KG1 (cell line): ENCODE measurements around the gene NENF.
A peak's percentile ranks its signal among the peaks of the same experiment; 100 is the strongest.
"Not testable (repeated sequence)": the region's sequence is repeated elsewhere in the genome, so short reads cannot be mapped to it uniquely, and the experiment has no call there.

Experiments used
- DNase-seq: peaks from one replicate; lab custom pipeline; 2025; lab: John Stamatoyannopoulos, UW

The NENF gene

GRCh38 chr1:212460376-212460775 is 27.7 kb downstream of the NENF start:
- DNase-seq: no peak

- no peak for DNase-seq
Observed at GRCh38 chr1:212461916-212462660, 29.4 kb downstream of the NENF start.

- no peak for DNase-seq
Observed at GRCh38 chr1:212463565-212464285, 31.0 kb downstream of the NENF start.

GRCh38 chr1:212465311-212465710 is 32.6 kb downstream of the NENF start:
- DNase-seq: no peak

- no peak for DNase-seq
Observed at GRCh38 chr1:212466437-212466836, 33.7 kb downstream of the NENF start.

GRCh38 chr1:212466898-212467650 is 34.4 kb downstream of the NENF start:
- no peak for DNase-seq

GRCh38 chr1:212467843-212468482 is 35.2 kb downstream of the NENF start:
- DNase-seq: no peak

GRCh38 chr1:212470059-212470458 is 37.3 kb downstream of the NENF start:
- no peak for DNase-seq

- DNase-seq: no peak
Observed at GRCh38 chr1:212471286-212471685, 38.6 kb downstream of the NENF start.

- DNase-seq: no peak
Observed at GRCh38 chr1:212471891-212472675, 39.4 kb downstream of the NENF start.

- DNase-seq: no peak
Observed at GRCh38 chr1:212473729-212474128, 41.0 kb downstream of the NENF start.

GRCh38 chr1:212475151-212475550 is 42.4 kb downstream of the NENF start:
- DNase-seq: no peak

GRCh38 chr1:212475831-212476230 is 43.1 kb downstream of the NENF start:
- DNase-seq: not testable (repeated sequence)

GRCh38 chr1:212477014-212477679 is 44.4 kb downstream of the NENF start:
- DNase-seq: peak; percentile 69

- no peak for DNase-seq
Observed at GRCh38 chr1:212477680-212478466, 45.2 kb downstream of the NENF start.

- no peak for DNase-seq
Observed at GRCh38 chr1:212478467-212479025, 45.8 kb downstream of the NENF start.

- no peak for DNase-seq
Observed at GRCh38 chr1:212479188-212479587, 46.5 kb downstream of the NENF start.

GRCh38 chr1:212480711-212481437 is 48.2 kb downstream of the NENF start:
- DNase-seq: not testable (repeated sequence)

GRCh38 chr1:212481438-212481767 is 48.7 kb downstream of the NENF start:
- no peak for DNase-seq
